Prostate gland (tissue), 2 donors: Measurements from ENCODE around the gene TRPM3. TPM values are rescaled to one million over a fixed set of nuclear protein-coding genes. Genes with fewer than 3 reads are reported as not detected.

Experiments
- DNase-seq: peaks from one replicate; pipeline ENCODE4 v3.0.0-alpha.2; 2019; ENCODE audit warnings: low spot score
- H3K27ac ChIP-seq, 2 donors: fragments of 200-600 bp; sonication (generic); 2 replicates each; pipeline ENCODE4 v1.5.1; 2017 to 2019
- H3K27me3 ChIP-seq: fragments of 200-600 bp; sonication (generic); replicated peaks from 2 replicates; pipeline ENCODE4 v1.5.1; 2019; ENCODE audit not compliant: insufficient read depth
- H3K36me3 ChIP-seq, 2 donors: fragments of 200-600 bp; sonication (generic); 1 replicate in 1 of 2; 2 replicates in 1 of 2; pipeline versions ENCODE4 v1.5.1 to v1.8.1; 2017 to 2019
- H3K4me1 ChIP-seq: fragments of 200-600 bp; sonication (generic); replicated peaks from 2 replicates; pipeline ENCODE4 v1.5.1; 2019
- H3K4me3 ChIP-seq, 2 donors: fragments of 200-600 bp; sonication (generic); 2 replicates each; pipeline ENCODE4 v1.5.1; 2017 to 2019
- H3K9me3 ChIP-seq: fragments of 200-600 bp; sonication (generic); 2 replicates; pipeline ENCODE4 v1.5.1; 2017
- CTCF ChIP-seq, 4 experiments: fragments of 200-600 bp in 2 of 4; fragments of 450-650 bp in 2 of 4; sonication (generic) in 2 of 4; IDR thresholded peaks; 1 replicate in 3 of 4; 2 replicates in 1 of 4; pipeline ENCODE4 v1.5.1; 2016 to 2019; ENCODE audit warnings: antibody characterized with exemption in 4 of 4, mild to moderate bottlenecking in 2 of 4, moderate library complexity in 2 of 4
- POLR2A ChIP-seq: fragments of 450-650 bp; IDR thresholded peaks from one replicate; pipeline ENCODE4 v1.6.1; 2016; ENCODE audit warnings: antibody characterized with exemption, mild to moderate bottlenecking
- POLR2AphosphoS5 ChIP-seq: sonication (generic); formaldehyde crosslinking; IDR thresholded peaks from one replicate; pipeline ENCODE4 v1.6.1; 2017; ENCODE audit warnings: antibody characterized with exemption
- WGBS: methylation state at CpG from one replicate; pipeline ENCODE4 v1.1.5; 2018; 5-methylcytosine and 5-hydroxymethylcytosine counted together
- intact Hi-C: fragments of 100-400 bp; cut with DNase I; formaldehyde crosslinking; loops from one replicate; pipeline ENCODE4 v1.14.2; 2022
- total RNA-seq, 2 donors: library from RNA; depleted of rRNA; stranded (reverse); fragments of >200 nt; gene quantifications; one replicate each; pipeline ENCODE4 v1.1.0, GENCODE V29; 2016

Gene TRPM3
- total RNA-seq, 2 donors from 2014 or later = 0.32 to 18.7 TPM

- 76% methylated on average over 1 of the region's 1 CpG for WGBS
- no peaks in the 10 kb centered on the region for H3K4me1 ChIP-seq
- H3K36me3 ChIP-seq = no peaks in the 10 kb centered on the region
- no peaks in the 10 kb centered on the region for H3K9me3 ChIP-seq
- intact Hi-C loops = no loop called here
- TF ChIP-seq CTCF (IDR thresholded peaks at IDR 0.05) = no peak
- no peak for TF ChIP-seq POLR2A
- TF ChIP-seq POLR2AphosphoS5 = no peak
- H3K27ac ChIP-seq = no peak overlapping the region
- no peak overlapping the region for H3K4me3 ChIP-seq
- H3K27me3 ChIP-seq = peaks cover 2% of the 10 kb centered on the region
- no peak for DNase-seq
These were observed 25.1 kb upstream of the TRPM3 start for GRCh38 chr9:71146511-71146910.

GRCh38 chr9:71145179-71145578 lies 23.8 kb upstream of the TRPM3 start:
- WGBS = 48% methylated on average over 1 of the region's 1 CpG
- no peak overlapping the region for H3K27ac ChIP-seq
- no peak overlapping the region for H3K4me3 ChIP-seq
- no peaks in the 10 kb centered on the region for H3K9me3 ChIP-seq
- no peak for DNase-seq
- TF ChIP-seq CTCF (IDR thresholded peaks at IDR 0.05) (no peak), POLR2A (no peak), POLR2AphosphoS5 (no peak)
- no peaks in the 10 kb centered on the region for H3K4me1 ChIP-seq
- peaks cover 2% of the 10 kb centered on the region for H3K27me3 ChIP-seq
- intact Hi-C loops = no loop called here
- no peaks in the 10 kb centered on the region for H3K36me3 ChIP-seq

GRCh38 chr9:71144495-71144894 lies 23.1 kb upstream of the TRPM3 start:
- intact Hi-C loops = no loop called here
- WGBS = 85% methylated on average over 2 of the region's 2 CpGs
- DNase-seq = no peak
- TF ChIP-seq POLR2A = no peak
- TF ChIP-seq CTCF (IDR thresholded peaks at IDR 0.05) = no peak
- no peak for TF ChIP-seq POLR2AphosphoS5
- Histone ChIP-seq H3K36me3 (no peaks in the 10 kb centered on the region), H3K4me3 (no peak overlapping the region), H3K27ac (no peak overlapping the region), H3K27me3 (peaks cover 2% of the 10 kb centered on the region), H3K9me3 (no peaks in the 10 kb centered on the region), H3K4me1 (no peaks in the 10 kb centered on the region)

- no peaks in the 10 kb centered on the region for H3K9me3 ChIP-seq
- H3K36me3 ChIP-seq = no peaks in the 10 kb centered on the region
- intact Hi-C loops = no loop called here
- no peak overlapping the region for H3K27ac ChIP-seq
- DNase-seq = no peak
- TF ChIP-seq POLR2A = no peak
- TF ChIP-seq POLR2AphosphoS5 = no peak
- TF ChIP-seq CTCF (IDR thresholded peaks at IDR 0.05) = no peak
- 80% methylated on average over 6 of the region's 6 CpGs for WGBS
- H3K4me1 ChIP-seq = no peaks in the 10 kb centered on the region
- no peaks in the 10 kb centered on the region for H3K27me3 ChIP-seq
- H3K4me3 ChIP-seq = no peak overlapping the region
These were observed 15.3 kb upstream of the TRPM3 start for GRCh38 chr9:71136696-71137095.

GRCh38 chr9:71131145-71131544 lies 9.7 kb upstream of the TRPM3 start:
- intact Hi-C loops = no loop called here
- TF ChIP-seq CTCF (IDR thresholded peaks at IDR 0.05) = no peak
- no peak for TF ChIP-seq POLR2A
- TF ChIP-seq POLR2AphosphoS5 = no peak
- no peaks in the 10 kb centered on the region for H3K27me3 ChIP-seq
- DNase-seq = no peak
- no peaks in the 10 kb centered on the region for H3K36me3 ChIP-seq
- H3K27ac ChIP-seq = no peak overlapping the region
- no peaks in the 10 kb centered on the region for H3K4me1 ChIP-seq
- no peak overlapping the region for H3K4me3 ChIP-seq
- WGBS = 27% methylated on average over 3 of the region's 3 CpGs
- no peaks in the 10 kb centered on the region for H3K9me3 ChIP-seq
